Body of pancreas (tissue), 4 donors: ENCODE results near the gene TPK1.

Source experiments
- POLR2A ChIP-seq, 3 donors: fragments of 450-650 bp; IDR thresholded peaks; one replicate each; pipeline ENCODE4 v1.6.1; 2016; ENCODE audit warnings: antibody characterized with exemption in 3 of 3, mild to moderate bottlenecking in 2 of 3
- TF ChIP-seq, protein P1 (sequence below), 7 experiments: fragments of 450-650 bp in 4 of 7; fragments of 200-600 bp in 3 of 7; sonication (generic) in 3 of 7; IDR thresholded peaks; one replicate each; pipeline ENCODE4 v1.5.1; 2016 to 2019; ENCODE audit warnings: antibody characterized with exemption in 7 of 7

DNA sequence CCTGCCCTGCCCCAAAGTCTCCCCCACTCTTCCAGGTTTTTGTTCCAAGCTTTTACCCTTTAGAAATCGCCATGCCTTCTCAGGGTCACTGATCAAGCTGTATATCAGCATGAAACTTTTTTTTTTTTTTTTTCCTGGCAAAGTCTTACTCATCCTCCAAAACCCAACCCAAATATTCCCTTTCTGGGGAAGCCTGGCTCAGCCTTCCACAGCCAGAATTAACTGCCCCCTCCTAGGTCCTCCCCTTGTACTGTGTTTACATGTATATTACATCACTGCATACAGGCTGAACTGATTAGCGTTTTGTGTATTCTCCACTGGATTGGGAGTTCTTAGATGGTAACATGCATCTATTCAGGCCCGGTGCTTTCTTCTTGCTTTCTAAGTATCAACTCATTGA lies 427.7 kb downstream of the TPK1 start:
- TF ChIP-seq, protein P1, sequence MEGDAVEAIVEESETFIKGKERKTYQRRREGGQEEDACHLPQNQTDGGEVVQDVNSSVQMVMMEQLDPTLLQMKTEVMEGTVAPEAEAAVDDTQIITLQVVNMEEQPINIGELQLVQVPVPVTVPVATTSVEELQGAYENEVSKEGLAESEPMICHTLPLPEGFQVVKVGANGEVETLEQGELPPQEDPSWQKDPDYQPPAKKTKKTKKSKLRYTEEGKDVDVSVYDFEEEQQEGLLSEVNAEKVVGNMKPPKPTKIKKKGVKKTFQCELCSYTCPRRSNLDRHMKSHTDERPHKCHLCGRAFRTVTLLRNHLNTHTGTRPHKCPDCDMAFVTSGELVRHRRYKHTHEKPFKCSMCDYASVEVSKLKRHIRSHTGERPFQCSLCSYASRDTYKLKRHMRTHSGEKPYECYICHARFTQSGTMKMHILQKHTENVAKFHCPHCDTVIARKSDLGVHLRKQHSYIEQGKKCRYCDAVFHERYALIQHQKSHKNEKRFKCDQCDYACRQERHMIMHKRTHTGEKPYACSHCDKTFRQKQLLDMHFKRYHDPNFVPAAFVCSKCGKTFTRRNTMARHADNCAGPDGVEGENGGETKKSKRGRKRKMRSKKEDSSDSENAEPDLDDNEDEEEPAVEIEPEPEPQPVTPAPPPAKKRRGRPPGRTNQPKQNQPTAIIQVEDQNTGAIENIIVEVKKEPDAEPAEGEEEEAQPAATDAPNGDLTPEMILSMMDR (IDR thresholded peaks at IDR 0.05) = no peak
- no peak for TF ChIP-seq POLR2A (IDR thresholded peaks at IDR 0.05)
